PC-9 (cell line): ENCODE measurements around the gene TFAM. TPM values are rescaled to one million over a fixed set of nuclear protein-coding genes. Genes with fewer than 3 reads are reported as not detected.
"Not testable (repeated sequence)": the region's sequence is repeated elsewhere in the genome, so short reads cannot be mapped to it uniquely, and the experiment has no call there.

Source experiments
- BruUV-seq: library from RNA; stranded (reverse); fragments of 400-500 nt; replicated peaks from 2 replicates; lab custom pipeline; 2021; lab: Mats Ljungman, UMichigan
- CTCF ChIA-PET: fragments of 300-600 bp; sonication (Branson Sonifier 250); formaldehyde crosslinking; loops from one replicate; lab custom pipeline; 2022; ENCODE audit warnings: antibody characterized with exemption; lab: Charles Lee
- POLR2A ChIA-PET: fragments of 300-600 bp; sonication (Branson Sonifier 250); formaldehyde crosslinking; loops from one replicate; lab custom pipeline; 2022; ENCODE audit warnings: antibody characterized with exemption; ENCODE audit not compliant: unreplicated experiment; lab: Charles Lee
- DNase-seq, 2 experiments: peaks; one replicate each; pipeline versions ENCODE4 v3.0.0 to v3.0.0-alpha.2; 2015 to 2022; ENCODE audit warnings: mixed read lengths in 1 of 2
- H2AFZ ChIP-seq: fragments of 200-600 bp; sonication (generic); 2 replicates; pipeline ENCODE4 v1.8.1; 2017; ENCODE audit warnings: antibody characterized with exemption
- H3F3A ChIP-seq: fragments of 200-600 bp; sonication (generic); 2 replicates; pipeline ENCODE4 v1.8.1; 2017; ENCODE audit warnings: antibody characterized with exemption, mild to moderate bottlenecking, low read depth; ENCODE audit not compliant: insufficient read depth
- H3K27ac ChIP-seq: fragments of 200-600 bp; sonication (generic); 2 replicates; pipeline ENCODE4 v1.6.1; 2016; ENCODE audit warnings: mixed run types
- H3K27me3 ChIP-seq: fragments of 200-600 bp; sonication (generic); 2 replicates; pipeline ENCODE4 v1.6.1; 2016; ENCODE audit warnings: low read depth, mixed run types; ENCODE audit not compliant: insufficient read depth
- H3K36me3 ChIP-seq: fragments of 200-600 bp; sonication (generic); 2 replicates; pipeline ENCODE4 v1.6.1; 2016; ENCODE audit warnings: low read depth, mixed run types
- H3K4me1 ChIP-seq: fragments of 200-600 bp; sonication (generic); replicated peaks from 2 replicates; pipeline ENCODE4 v1.6.1; 2016; ENCODE audit warnings: mixed run types; ENCODE audit not compliant: insufficient read depth
- H3K4me2 ChIP-seq: fragments of 200-600 bp; sonication (generic); 2 replicates; pipeline ENCODE4 v1.6.1; 2017; ENCODE audit warnings: mixed run types
- H3K4me3 ChIP-seq: fragments of 200-600 bp; sonication (generic); 2 replicates; pipeline ENCODE4 v1.6.1; 2016; ENCODE audit warnings: mixed run types
- H3K79me2 ChIP-seq: fragments of 200-600 bp; sonication (generic); 2 replicates; pipeline ENCODE4 v1.6.1; 2017; ENCODE audit warnings: low read depth, mixed run types
- H3K9me2 ChIP-seq: fragments of 200-600 bp; sonication (generic); 2 replicates; pipeline ENCODE4 v1.8.1; 2017; ENCODE audit warnings: mild to moderate bottlenecking; ENCODE audit not compliant: insufficient read depth
- H3K9me3 ChIP-seq: fragments of 200-600 bp; sonication (generic); 2 replicates; pipeline ENCODE4 v1.8.1; 2016; ENCODE audit warnings: low read depth; ENCODE audit not compliant: insufficient read depth
- H4K20me1 ChIP-seq: fragments of 200-600 bp; sonication (generic); 2 replicates; pipeline ENCODE4 v1.8.1; 2017; ENCODE audit not compliant: insufficient read depth
- EZH2 ChIP-seq: fragments of 200-600 bp; sonication (generic); IDR thresholded peaks from 2 replicates; pipeline ENCODE4 v1.8.0; 2017; ENCODE audit warnings: antibody characterized with exemption, low read depth
- intact Hi-C: fragments of 100-400 bp; cut with micrococcal nuclease; formaldehyde crosslinking; loops from one replicate; pipeline ENCODE4 v1.10.0; 2022; ENCODE audit not compliant: unreplicated experiment
- total RNA-seq: library from RNA; stranded (reverse); gene quantifications from 2 replicates; pipeline ENCODE4 v1.2.3, GENCODE V29; 2021
- TF ChIP-seq, protein P1 (sequence below): fragments of 200-600 bp; sonication (generic); conservative IDR thresholded peaks from 2 replicates; pipeline ENCODE4 v1.6.1; 2017; ENCODE audit warnings: mixed run types, antibody characterized with exemption, mild to moderate bottlenecking, moderate library complexity

The TFAM gene
- total RNA-seq, 1 experiment from 2014 or later, result 80.6 TPM

- H3K4me2 ChIP-seq, result no peak overlapping the region
- 0 out of 2 replicates have a peak, but pooled peaks cover 3% of the 10 kb centered on the region for H3K9me3 ChIP-seq
- H3K36me3 ChIP-seq, result no peaks in the 10 kb centered on the region
- no peaks in the 10 kb centered on the region for H3K27me3 ChIP-seq
- no peaks in the 10 kb centered on the region for H3F3A ChIP-seq
- ChIA-PET POLR2A (no interaction called here), CTCF (no interaction called here)
- no peaks in the 10 kb centered on the region for H3K4me1 ChIP-seq
- DNase-seq, result no peak
- no peak overlapping the region for H3K27ac ChIP-seq
- no peaks in the 10 kb centered on the region for H3K79me2 ChIP-seq
- BruUV-seq, result no TSS peak
- H3K4me3 ChIP-seq, result no peak overlapping the region
- H4K20me1 ChIP-seq, result no peaks in the 10 kb centered on the region
- intact Hi-C loops, result loop anchor here (10.0 kb wide), 1 partner anchor 229 kb away; no protein-coding TSS in a partner anchor
- no peak overlapping the region for H2AFZ ChIP-seq
- TF ChIP-seq EZH2, result no peak
- TF ChIP-seq, protein P1, sequence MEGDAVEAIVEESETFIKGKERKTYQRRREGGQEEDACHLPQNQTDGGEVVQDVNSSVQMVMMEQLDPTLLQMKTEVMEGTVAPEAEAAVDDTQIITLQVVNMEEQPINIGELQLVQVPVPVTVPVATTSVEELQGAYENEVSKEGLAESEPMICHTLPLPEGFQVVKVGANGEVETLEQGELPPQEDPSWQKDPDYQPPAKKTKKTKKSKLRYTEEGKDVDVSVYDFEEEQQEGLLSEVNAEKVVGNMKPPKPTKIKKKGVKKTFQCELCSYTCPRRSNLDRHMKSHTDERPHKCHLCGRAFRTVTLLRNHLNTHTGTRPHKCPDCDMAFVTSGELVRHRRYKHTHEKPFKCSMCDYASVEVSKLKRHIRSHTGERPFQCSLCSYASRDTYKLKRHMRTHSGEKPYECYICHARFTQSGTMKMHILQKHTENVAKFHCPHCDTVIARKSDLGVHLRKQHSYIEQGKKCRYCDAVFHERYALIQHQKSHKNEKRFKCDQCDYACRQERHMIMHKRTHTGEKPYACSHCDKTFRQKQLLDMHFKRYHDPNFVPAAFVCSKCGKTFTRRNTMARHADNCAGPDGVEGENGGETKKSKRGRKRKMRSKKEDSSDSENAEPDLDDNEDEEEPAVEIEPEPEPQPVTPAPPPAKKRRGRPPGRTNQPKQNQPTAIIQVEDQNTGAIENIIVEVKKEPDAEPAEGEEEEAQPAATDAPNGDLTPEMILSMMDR, result no peak
- no peaks in the 10 kb centered on the region for H3K9me2 ChIP-seq
Observed at GRCh38 chr10:58415757-58416156, 30.5 kb downstream of the TFAM start.

DNA sequence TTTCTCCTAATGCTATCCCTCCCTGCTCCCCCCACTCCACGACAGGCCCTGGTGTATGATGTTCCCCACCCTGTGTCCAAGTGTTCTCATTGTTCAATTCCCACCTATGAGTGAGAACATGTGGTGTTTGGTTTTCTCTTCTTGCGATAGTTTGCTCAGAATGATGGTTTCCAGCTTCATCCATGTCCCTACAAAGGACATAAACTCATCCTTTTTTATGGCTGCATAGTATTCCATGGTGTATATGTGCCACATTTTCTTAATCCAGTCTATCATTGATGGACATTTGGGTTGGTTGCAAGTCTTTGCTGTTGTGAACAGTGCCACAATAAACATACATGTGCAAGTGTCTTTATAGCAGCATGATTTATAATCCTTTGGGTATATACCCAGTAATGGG lies 32.7 kb downstream of the TFAM start:
- H3K9me3 ChIP-seq, H3K4me3 ChIP-seq, H3K9me2 ChIP-seq, H3K27me3 ChIP-seq, POLR2A ChIA-PET, H3K4me2 ChIP-seq, H2AFZ ChIP-seq, CTCF ChIA-PET, H3K79me2 ChIP-seq, H3K4me1 ChIP-seq, H3K36me3 ChIP-seq, H3F3A ChIP-seq, H3K27ac ChIP-seq, DNase-seq, H4K20me1 ChIP-seq, BruUV-seq: not testable (repeated sequence)
- intact Hi-C loops, result loop anchor here (10.0 kb wide), 1 partner anchor 227 kb away; no protein-coding TSS in a partner anchor

- no peaks in the 10 kb centered on the region for H3K9me2 ChIP-seq
- H3K9me3 ChIP-seq, result peaks cover 12% of the 10 kb centered on the region; the same call in 1 of the 2 replicates
- intact Hi-C loops, result no loop called here
- BruUV-seq, result no TSS peak
- TF ChIP-seq, protein P1, result no peak
- no peak for TF ChIP-seq EZH2
- H3K27ac ChIP-seq, result no peak overlapping the region
- H3K4me2 ChIP-seq, result 0 out of 2 replicates have a peak overlapping the region, but pooled peaks have one; percentile 6
- POLR2A ChIA-PET, result no interaction called here
- H3K4me3 ChIP-seq, result no peak overlapping the region
- CTCF ChIA-PET, result no interaction called here
- no peaks in the 10 kb centered on the region for H3K27me3 ChIP-seq
- H2AFZ ChIP-seq, result no peak overlapping the region
- H4K20me1 ChIP-seq, result no peaks in the 10 kb centered on the region
- no peaks in the 10 kb centered on the region for H3K36me3 ChIP-seq
- peaks cover 8% of the 10 kb centered on the region; the same call in 1 of the 2 replicates for H3K4me1 ChIP-seq
- H3F3A ChIP-seq, result no peaks in the 10 kb centered on the region
- no peaks in the 10 kb centered on the region for H3K79me2 ChIP-seq
- peak in 1 of 2 experiments; percentile 60 for DNase-seq
Observed at GRCh38 chr10:58424176-58424575, 39.0 kb downstream of the TFAM start.

DNA sequence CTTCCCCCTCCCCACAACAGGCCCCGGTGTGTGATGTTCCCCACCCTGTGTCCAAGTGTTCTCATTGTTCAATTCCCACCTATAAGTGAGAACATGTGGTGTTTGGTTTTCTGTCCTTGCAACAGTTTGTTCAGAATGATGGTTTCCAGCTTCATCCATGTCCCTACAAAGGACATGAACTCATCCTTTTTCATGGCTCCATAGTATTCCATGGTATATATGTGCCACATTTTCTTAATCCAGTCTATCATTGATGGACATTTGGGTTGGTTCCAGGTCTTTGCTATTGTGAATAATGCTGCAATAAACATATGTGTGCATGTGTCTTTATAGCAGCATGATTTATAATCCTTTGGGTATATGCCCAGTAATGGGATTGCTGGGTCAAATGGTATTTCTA lies 43.2 kb downstream of the TFAM start:
- H3K4me3 ChIP-seq, H3K79me2 ChIP-seq, H3K27ac ChIP-seq, H3K9me3 ChIP-seq, POLR2A ChIA-PET, H3K36me3 ChIP-seq, BruUV-seq, H3K9me2 ChIP-seq, H2AFZ ChIP-seq, H4K20me1 ChIP-seq, H3F3A ChIP-seq, H3K27me3 ChIP-seq, CTCF ChIA-PET, H3K4me1 ChIP-seq, DNase-seq, H3K4me2 ChIP-seq, intact Hi-C loops: not testable (repeated sequence)
